GM18858 (cell line): ENCODE measurements around the gene MBD3L4.
"Not testable (repeated sequence)": the region's sequence is repeated elsewhere in the genome, so short reads cannot be mapped to it uniquely, and the experiment has no call there.

Experiments
- ATAC-seq: cut with Tn5 transposase; IDR thresholded peaks from one replicate; pipeline ENCODE4 v1.9.1; 2021; ENCODE audit not compliant: unreplicated experiment

MBD3L4 gene

GRCh38 chr19:7040079-7040478 lies at the start of gene MBD3L4:
Gene MBD3L4, minus strand, starts transcription at chr19:7040179. Its CDS starts 35 bp downstream, at chr19:7040144.
- not testable (repeated sequence) for ATAC-seq

GRCh38 chr19:7088999-7089398 lies 49.0 kb upstream of the MBD3L4 start:
- no peak for ATAC-seq

GRCh38 chr19:7083076-7083956 lies 43.3 kb upstream of the MBD3L4 start:
- no peak for ATAC-seq

GRCh38 chr19:7078008-7078407 lies 38.0 kb upstream of the MBD3L4 start:
- no peak for ATAC-seq

GRCh38 chr19:7076151-7076550 lies 36.2 kb upstream of the MBD3L4 start:
- no peak for ATAC-seq

GRCh38 chr19:7074705-7075282 lies 34.8 kb upstream of the MBD3L4 start:
- no peak for ATAC-seq

- no peak for ATAC-seq
Measured at GRCh38 chr19:7072541-7072940, 32.6 kb upstream of the MBD3L4 start.

GRCh38 chr19:7069904-7070226 lies 29.9 kb upstream of the MBD3L4 start:
- no peak for ATAC-seq

- ATAC-seq: peak; percentile 76
Measured at GRCh38 chr19:7069042-7069903, 29.3 kb upstream of the MBD3L4 start, which contains the start of gene ZNF557. Gene ZNF557, plus strand, starts transcription at chr19:7069703. Its CDS starts 5,372 bp downstream, at chr19:7075075.

GRCh38 chr19:7068599-7068998 lies 28.6 kb upstream of the MBD3L4 start:
- no peak for ATAC-seq

GRCh38 chr19:7067716-7068115 lies 27.7 kb upstream of the MBD3L4 start:
- ATAC-seq: no peak

GRCh38 chr19:7067122-7067521 lies 27.1 kb upstream of the MBD3L4 start:
- ATAC-seq: not testable (repeated sequence)

GRCh38 chr19:7063764-7064418 lies 23.9 kb upstream of the MBD3L4 start:
- no peak for ATAC-seq

- ATAC-seq: no peak
Measured at GRCh38 chr19:7063339-7063738, 23.4 kb upstream of the MBD3L4 start.

- not testable (repeated sequence) for ATAC-seq
Measured at GRCh38 chr19:7059977-7060376, 20.0 kb upstream of the MBD3L4 start.

GRCh38 chr19:7058576-7058975 lies 18.6 kb upstream of the MBD3L4 start, which contains the start of gene MBD3L3:
Gene MBD3L3, minus strand, starts transcription at chr19:7058676. Its CDS starts 71 bp downstream, at chr19:7058605.
- not testable (repeated sequence) for ATAC-seq

GRCh38 chr19:7056371-7056770 lies 16.4 kb upstream of the MBD3L4 start:
- ATAC-seq: not testable (repeated sequence)

GRCh38 chr19:7055679-7056078 lies 15.7 kb upstream of the MBD3L4 start:
- not testable (repeated sequence) for ATAC-seq

- not testable (repeated sequence) for ATAC-seq
Measured at GRCh38 chr19:7054635-7055368, 14.8 kb upstream of the MBD3L4 start.

GRCh38 chr19:7052896-7053295 lies 12.9 kb upstream of the MBD3L4 start:
- ATAC-seq: not testable (repeated sequence)
